DND-41 (cell line): Measurements from ENCODE around the gene FARSA.

Experiments used
- ATAC-seq: fragments of 200-7000 bp; cut with Tn5 transposase; 3 replicates; pipeline ENCODE4 v1.9.1; 2021; ENCODE audit warnings: low read depth; ENCODE audit not compliant: insufficient read depth
- DNase-seq: peaks from one replicate; pipeline ENCODE4 v3.0.0-alpha.2; 2020
- H2AFZ ChIP-seq: 2 replicates; pipeline ENCODE4 v1.6.0; 2012; ENCODE audit warnings: low read depth, low read length
- H3K27ac ChIP-seq: 2 replicates; pipeline ENCODE4 v1.5.1; 2012; ENCODE audit warnings: low read length, inconsistent platforms
- H3K27me3 ChIP-seq: fragments of 200-600 bp; sonication (generic); 2 replicates; pipeline ENCODE4 v1.6.0; 2012; ENCODE audit warnings: low read length, mild to moderate bottlenecking, inconsistent platforms; ENCODE audit not compliant: insufficient read depth, poor library complexity
- H3K36me3 ChIP-seq: 2 replicates; pipeline ENCODE4 v1.5.1; 2012; ENCODE audit warnings: low read length, inconsistent platforms; ENCODE audit not compliant: insufficient read depth
- H3K4me1 ChIP-seq: 2 replicates; pipeline ENCODE4 v1.5.1; 2012; ENCODE audit warnings: mild to moderate bottlenecking, low read length; ENCODE audit not compliant: insufficient read depth
- H3K4me2 ChIP-seq: 2 replicates; pipeline ENCODE4 v1.6.0; 2012; ENCODE audit warnings: mild to moderate bottlenecking, moderate library complexity, low read length, inconsistent platforms; ENCODE audit not compliant: insufficient read depth
- H3K4me3 ChIP-seq, 2 experiments: fragments of 200-600 bp in 1 of 2; shearing (Covaris generic) in 1 of 2; 2 replicates each; pipeline ENCODE4 v1.5.1; 2012 to 2016; ENCODE audit warnings: inconsistent platforms in 2 of 2, low read length in 2 of 2, mild to moderate bottlenecking in 2 of 2, low read depth in 1 of 2, moderate library complexity in 1 of 2
- H3K79me2 ChIP-seq: 2 replicates; pipeline ENCODE4 v1.6.0; 2012; ENCODE audit warnings: low read length, inconsistent platforms; ENCODE audit not compliant: insufficient read depth
- H3K9ac ChIP-seq: 2 replicates; pipeline ENCODE4 v1.6.0; 2012; ENCODE audit warnings: low read depth, mild to moderate bottlenecking, inconsistent platforms, low read length, moderate library complexity
- H3K9me3 ChIP-seq: 2 replicates; pipeline ENCODE4 v1.5.1; 2012; ENCODE audit warnings: low read length, moderate library complexity, mild to moderate bottlenecking, inconsistent platforms; ENCODE audit not compliant: insufficient read depth, severe bottlenecking
- H4K20me1 ChIP-seq: 2 replicates; pipeline ENCODE4 v1.6.0; 2012; ENCODE audit warnings: low read length; ENCODE audit not compliant: insufficient read depth
- EZH2 ChIP-seq: IDR thresholded peaks from 3 replicates; pipeline ENCODE4 v1.6.1; 2012; ENCODE audit warnings: borderline replicate concordance, low read depth, mild to moderate bottlenecking, moderate library complexity, low read length, inconsistent platforms; ENCODE audit not compliant: severe bottlenecking
- TF ChIP-seq, protein P1 (sequence below): IDR thresholded peaks from 2 replicates; pipeline ENCODE4 v1.5.1; 2012; ENCODE audit warnings: borderline replicate concordance, low read length, moderate library complexity, mild to moderate bottlenecking; ENCODE audit not compliant: poor library complexity, severe bottlenecking; ENCODE audit errors: extremely low read depth

Gene FARSA

DNA sequence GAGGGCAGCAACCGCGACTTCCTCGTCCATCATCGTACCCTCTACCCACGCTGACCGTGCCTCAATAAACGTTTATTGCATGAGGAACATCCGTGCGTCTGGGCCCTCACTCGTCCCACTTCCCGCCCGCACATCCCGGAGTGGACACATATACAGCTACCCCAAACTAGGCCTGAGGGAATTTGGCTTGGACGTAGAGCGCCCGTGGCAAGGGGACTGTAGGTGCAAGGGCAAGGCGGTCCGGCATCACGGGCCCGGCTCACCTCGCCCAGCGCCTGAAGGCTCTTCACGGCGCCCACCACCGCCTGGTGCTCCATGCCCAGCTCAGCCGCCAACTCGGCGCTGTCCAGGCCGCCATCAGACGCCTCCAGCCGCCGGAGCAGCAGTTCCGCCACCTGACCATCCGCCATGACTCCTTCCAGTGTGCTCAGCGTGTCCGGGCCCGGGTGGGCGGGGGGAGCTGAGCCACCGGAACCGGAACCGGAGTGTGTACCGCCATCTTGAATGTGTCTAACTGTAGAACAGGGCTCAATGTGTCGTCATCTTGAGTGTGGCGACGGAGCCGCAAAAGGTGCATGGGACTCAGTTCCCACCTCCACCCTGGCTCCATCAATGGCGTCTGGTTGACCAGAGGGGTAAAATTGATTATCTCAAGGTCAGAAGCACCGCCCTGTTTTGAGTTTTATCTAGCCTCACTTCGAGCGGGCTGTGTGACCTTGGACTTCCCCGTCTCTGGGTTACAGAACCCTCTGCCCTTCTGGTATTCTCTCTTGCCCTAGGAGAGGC is at the start of gene FARSA:
TSS of gene FARSA (minus strand) at position 425 of the 786 bp plus-strand sequence. CDS start at position 410, 15 bp downstream.
- peaks cover 21% of the 10 kb centered on the region for H4K20me1 ChIP-seq
- DNase-seq = peak; percentile 92
- H3K36me3 ChIP-seq = peaks cover 37% of the 10 kb centered on the region
- peaks cover 66% of the 10 kb centered on the region for H3K4me1 ChIP-seq
- H3K9me3 ChIP-seq = no peaks in the 10 kb centered on the region
- peak within 1 kb of the TSS; percentile 91 for H3K9ac ChIP-seq
- H3K27me3 ChIP-seq = no peaks in the 10 kb centered on the region
- TF ChIP-seq, protein P1, sequence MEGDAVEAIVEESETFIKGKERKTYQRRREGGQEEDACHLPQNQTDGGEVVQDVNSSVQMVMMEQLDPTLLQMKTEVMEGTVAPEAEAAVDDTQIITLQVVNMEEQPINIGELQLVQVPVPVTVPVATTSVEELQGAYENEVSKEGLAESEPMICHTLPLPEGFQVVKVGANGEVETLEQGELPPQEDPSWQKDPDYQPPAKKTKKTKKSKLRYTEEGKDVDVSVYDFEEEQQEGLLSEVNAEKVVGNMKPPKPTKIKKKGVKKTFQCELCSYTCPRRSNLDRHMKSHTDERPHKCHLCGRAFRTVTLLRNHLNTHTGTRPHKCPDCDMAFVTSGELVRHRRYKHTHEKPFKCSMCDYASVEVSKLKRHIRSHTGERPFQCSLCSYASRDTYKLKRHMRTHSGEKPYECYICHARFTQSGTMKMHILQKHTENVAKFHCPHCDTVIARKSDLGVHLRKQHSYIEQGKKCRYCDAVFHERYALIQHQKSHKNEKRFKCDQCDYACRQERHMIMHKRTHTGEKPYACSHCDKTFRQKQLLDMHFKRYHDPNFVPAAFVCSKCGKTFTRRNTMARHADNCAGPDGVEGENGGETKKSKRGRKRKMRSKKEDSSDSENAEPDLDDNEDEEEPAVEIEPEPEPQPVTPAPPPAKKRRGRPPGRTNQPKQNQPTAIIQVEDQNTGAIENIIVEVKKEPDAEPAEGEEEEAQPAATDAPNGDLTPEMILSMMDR = no peak
- TF ChIP-seq EZH2 = no peak
- peak within 1 kb of the TSS; percentile 91 for H3K4me2 ChIP-seq
- peak within 1 kb of the TSS; percentile 97 for H3K27ac ChIP-seq
- H3K4me3 ChIP-seq = peak within 1 kb of the TSS; percentile 80 to 95
- peak within 1 kb of the TSS; percentile 88 for H2AFZ ChIP-seq
- H3K79me2 ChIP-seq = peaks cover 50% of the 10 kb centered on the region
- ATAC-seq = peak; percentile 63

DNA sequence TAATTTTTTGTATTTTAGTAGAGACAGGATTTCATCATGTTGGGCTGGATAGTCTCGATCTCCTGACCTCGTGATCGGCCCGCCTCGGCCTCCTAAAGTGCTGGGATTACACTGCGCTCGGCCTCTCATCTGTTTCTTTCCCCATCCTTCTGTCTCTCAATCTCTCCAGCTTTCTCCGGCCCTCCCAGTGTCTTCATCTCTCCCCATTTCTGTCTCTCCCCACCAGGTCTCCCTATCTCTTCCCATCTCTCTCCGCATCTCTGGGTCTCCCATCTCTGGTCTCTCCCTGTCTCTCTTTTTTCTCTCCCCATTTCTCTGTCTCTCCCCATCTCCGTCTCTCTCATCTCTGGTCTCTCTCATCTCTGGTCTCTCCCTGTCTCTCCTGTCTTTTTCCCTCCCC is 49.6 kb upstream of the FARSA start:
- Histone ChIP-seq H3K9me3 (no peaks in the 10 kb centered on the region), H3K36me3 (no peaks in the 10 kb centered on the region), H3K9ac (peak overlapping the region; percentile 44), H4K20me1 (0 out of 2 replicates have a peak, but pooled peaks cover 1% of the 10 kb centered on the region), H3K4me2 (peak overlapping the region; percentile 77), H3K27me3 (peaks cover 4% of the 10 kb centered on the region), H2AFZ (peak overlapping the region; percentile 65), H3K4me3 (peak overlapping the region in 1 of 2 experiments; percentile 55; a peak in 3 of 4 replicates), H3K4me1 (peaks cover 9% of the 10 kb centered on the region), H3K79me2 (no peaks in the 10 kb centered on the region), H3K27ac (no peak overlapping the region)
- TF ChIP-seq, protein P1 = no peak
- no peak for TF ChIP-seq EZH2
- DNase-seq = no peak
- ATAC-seq = no peak

DNA sequence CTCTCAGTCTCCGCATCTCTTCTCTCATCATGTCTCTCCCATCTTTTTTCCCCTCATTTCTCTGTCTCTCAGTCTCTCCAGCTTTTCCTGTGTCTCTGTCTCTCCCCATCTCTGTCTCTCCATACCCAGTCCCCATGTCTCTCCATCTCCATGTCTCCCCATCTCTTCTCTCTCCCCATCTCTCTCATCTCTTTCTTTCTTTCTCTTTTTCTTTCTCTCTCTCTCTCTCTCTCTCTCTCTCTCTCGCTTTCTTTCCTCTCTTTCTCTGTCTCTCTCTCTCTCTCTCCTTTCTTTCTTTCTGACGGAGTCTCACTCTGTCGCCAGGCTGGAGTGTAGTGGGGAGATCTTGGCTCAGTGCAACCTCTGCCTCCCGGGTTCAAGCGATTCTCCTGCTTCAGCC is 49.1 kb upstream of the FARSA start:
- ATAC-seq (no peak), DNase-seq (no peak)
- Histone ChIP-seq H3K36me3 (no peaks in the 10 kb centered on the region), H2AFZ (no peak overlapping the region), H3K9me3 (no peaks in the 10 kb centered on the region), H4K20me1 (0 out of 2 replicates have a peak, but pooled peaks cover 3% of the 10 kb centered on the region), H3K27me3 (peaks cover 4% of the 10 kb centered on the region), H3K4me2 (peak overlapping the region; percentile 77; the same call in 1 of the 2 replicates), H3K27ac (no peak overlapping the region), H3K79me2 (no peaks in the 10 kb centered on the region), H3K4me1 (peaks cover 9% of the 10 kb centered on the region), H3K9ac (peak overlapping the region; percentile 44; the same call in 1 of the 2 replicates), H3K4me3 (no peak overlapping the region)
- TF ChIP-seq EZH2 = no peak
- TF ChIP-seq, protein P1 = no peak
